ENCODE data around the gene MBP. TPM values are rescaled to one million over a fixed set of nuclear protein-coding genes. Genes with fewer than 3 reads are reported as not detected.

Gene MBP
- total RNA-seq, 1 experiment from 2014 or later = not detected

DNA sequence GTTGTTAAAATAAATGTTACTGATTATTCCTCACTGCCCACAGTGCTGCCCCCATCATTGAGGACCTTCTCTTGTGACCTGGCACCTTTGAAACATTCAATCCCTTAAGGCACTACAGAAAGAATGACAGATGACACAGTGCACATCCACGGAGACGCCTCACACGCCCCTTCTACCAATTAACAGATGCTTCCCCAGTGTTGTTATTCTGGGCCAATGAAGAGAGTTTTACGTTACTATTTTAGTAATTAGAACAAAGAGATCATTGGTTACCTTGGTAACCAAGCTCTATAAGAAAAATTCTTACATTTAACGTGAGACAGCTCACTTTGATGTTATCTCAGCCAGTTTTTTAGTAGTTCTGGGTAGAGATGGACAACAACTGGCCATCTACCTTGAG lies 158.2 kb downstream of the MBP start:
- ChIA-PET CTCF (no interaction called here), POLR2A (ENCODE audit: low non-redundant PET) (no interaction called here)
- no peaks in the 10 kb centered on the region for H3K4me1 ChIP-seq (ENCODE audit: insufficient read depth, low read length, poor library complexity, severe bottlenecking)
- TF ChIP-seq, protein P1, sequence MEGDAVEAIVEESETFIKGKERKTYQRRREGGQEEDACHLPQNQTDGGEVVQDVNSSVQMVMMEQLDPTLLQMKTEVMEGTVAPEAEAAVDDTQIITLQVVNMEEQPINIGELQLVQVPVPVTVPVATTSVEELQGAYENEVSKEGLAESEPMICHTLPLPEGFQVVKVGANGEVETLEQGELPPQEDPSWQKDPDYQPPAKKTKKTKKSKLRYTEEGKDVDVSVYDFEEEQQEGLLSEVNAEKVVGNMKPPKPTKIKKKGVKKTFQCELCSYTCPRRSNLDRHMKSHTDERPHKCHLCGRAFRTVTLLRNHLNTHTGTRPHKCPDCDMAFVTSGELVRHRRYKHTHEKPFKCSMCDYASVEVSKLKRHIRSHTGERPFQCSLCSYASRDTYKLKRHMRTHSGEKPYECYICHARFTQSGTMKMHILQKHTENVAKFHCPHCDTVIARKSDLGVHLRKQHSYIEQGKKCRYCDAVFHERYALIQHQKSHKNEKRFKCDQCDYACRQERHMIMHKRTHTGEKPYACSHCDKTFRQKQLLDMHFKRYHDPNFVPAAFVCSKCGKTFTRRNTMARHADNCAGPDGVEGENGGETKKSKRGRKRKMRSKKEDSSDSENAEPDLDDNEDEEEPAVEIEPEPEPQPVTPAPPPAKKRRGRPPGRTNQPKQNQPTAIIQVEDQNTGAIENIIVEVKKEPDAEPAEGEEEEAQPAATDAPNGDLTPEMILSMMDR (conservative IDR thresholded peaks at IDR 0.05; ENCODE audit: low read depth, low read length) = no peak
- no peak for TF ChIP-seq EZH2 (IDR thresholded peaks at IDR 0.05; ENCODE audit: borderline replicate concordance, low read depth, low read length, poor library complexity, severe bottlenecking)
- H3K9me3 ChIP-seq (ENCODE audit: low read depth, low read length, poor library complexity, severe bottlenecking) = no peaks in the 10 kb centered on the region
- no peak for DNase-seq (ENCODE audit: low spot score)
- no TSS peak for BruUV-seq (replicated peaks)
- no peak overlapping the region for H3K4me3 ChIP-seq (ENCODE audit: low read depth, low read length, poor library complexity, severe bottlenecking)
- intact Hi-C loops (cut with micrococcal nuclease; ENCODE audit: unreplicated experiment) = no loop called here
- no peaks in the 10 kb centered on the region for H3K27me3 ChIP-seq (replicated peaks; ENCODE audit: insufficient read depth, low read depth, low read length, poor library complexity)
- no peaks in the 10 kb centered on the region for H3K36me3 ChIP-seq (ENCODE audit: insufficient read depth, low read length, poor library complexity, severe bottlenecking)
- H3K27ac ChIP-seq (ENCODE audit: low read depth, low read length, poor library complexity, severe bottlenecking) = no peak overlapping the region

DNA sequence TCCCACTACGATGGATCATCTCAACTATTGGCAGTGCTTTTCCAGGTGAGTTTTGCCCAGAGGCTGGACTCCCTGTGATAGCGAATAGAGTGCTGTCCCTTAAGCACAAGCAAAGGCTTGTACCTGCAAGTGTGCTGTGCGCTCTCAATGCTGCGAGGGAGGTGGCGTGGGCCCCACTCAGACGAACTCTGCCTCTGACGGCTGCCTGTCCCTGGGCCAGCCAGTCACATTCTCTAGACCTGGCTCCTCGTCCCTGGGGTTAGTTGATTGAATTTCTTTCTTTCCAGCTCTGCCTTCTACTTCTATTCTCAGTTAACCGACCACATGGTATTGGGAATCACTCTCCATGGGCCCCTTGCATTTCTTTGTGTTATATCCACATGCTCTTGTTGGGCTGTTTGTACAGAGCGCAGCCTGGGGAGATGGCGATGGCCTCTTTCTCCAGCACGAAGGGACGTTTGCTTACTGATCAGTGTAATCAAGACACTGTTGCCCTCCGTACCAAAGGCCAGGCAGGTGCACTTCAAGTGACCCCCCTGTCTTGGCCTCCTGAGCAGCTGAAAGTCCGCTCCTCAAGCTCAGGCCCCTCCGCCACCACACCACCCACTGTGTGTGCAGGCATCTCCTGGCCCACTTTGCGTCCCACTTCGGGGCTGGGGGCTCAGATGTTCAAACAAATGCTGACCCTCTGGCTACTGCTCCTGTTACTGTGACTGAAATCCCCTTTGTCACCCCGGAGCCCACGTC lies 158.9 kb downstream of the MBP start:
- Histone ChIP-seq H3K36me3 (ENCODE audit: insufficient read depth, low read length, poor library complexity, severe bottlenecking) (no peaks in the 10 kb centered on the region), H3K27me3 (replicated peaks; ENCODE audit: insufficient read depth, low read depth, low read length, poor library complexity) (no peaks in the 10 kb centered on the region), H3K27ac (ENCODE audit: low read depth, low read length, poor library complexity, severe bottlenecking) (no peak overlapping the region), H3K4me3 (ENCODE audit: low read depth, low read length, poor library complexity, severe bottlenecking) (no peak overlapping the region), H3K9me3 (ENCODE audit: low read depth, low read length, poor library complexity, severe bottlenecking) (no peaks in the 10 kb centered on the region), H3K4me1 (ENCODE audit: insufficient read depth, low read length, poor library complexity, severe bottlenecking) (no peaks in the 10 kb centered on the region)
- intact Hi-C loops (cut with micrococcal nuclease; ENCODE audit: unreplicated experiment) = no loop called here
- DNase-seq (ENCODE audit: low spot score) = no peak
- ChIA-PET POLR2A (ENCODE audit: low non-redundant PET) (no interaction called here), CTCF (no interaction called here)
- TF ChIP-seq, protein P1 (conservative IDR thresholded peaks at IDR 0.05; ENCODE audit: low read depth, low read length) = no peak
- TF ChIP-seq EZH2 (IDR thresholded peaks at IDR 0.05; ENCODE audit: borderline replicate concordance, low read depth, low read length, poor library complexity, severe bottlenecking) = no peak
- no TSS peak for BruUV-seq (replicated peaks)

DNA sequence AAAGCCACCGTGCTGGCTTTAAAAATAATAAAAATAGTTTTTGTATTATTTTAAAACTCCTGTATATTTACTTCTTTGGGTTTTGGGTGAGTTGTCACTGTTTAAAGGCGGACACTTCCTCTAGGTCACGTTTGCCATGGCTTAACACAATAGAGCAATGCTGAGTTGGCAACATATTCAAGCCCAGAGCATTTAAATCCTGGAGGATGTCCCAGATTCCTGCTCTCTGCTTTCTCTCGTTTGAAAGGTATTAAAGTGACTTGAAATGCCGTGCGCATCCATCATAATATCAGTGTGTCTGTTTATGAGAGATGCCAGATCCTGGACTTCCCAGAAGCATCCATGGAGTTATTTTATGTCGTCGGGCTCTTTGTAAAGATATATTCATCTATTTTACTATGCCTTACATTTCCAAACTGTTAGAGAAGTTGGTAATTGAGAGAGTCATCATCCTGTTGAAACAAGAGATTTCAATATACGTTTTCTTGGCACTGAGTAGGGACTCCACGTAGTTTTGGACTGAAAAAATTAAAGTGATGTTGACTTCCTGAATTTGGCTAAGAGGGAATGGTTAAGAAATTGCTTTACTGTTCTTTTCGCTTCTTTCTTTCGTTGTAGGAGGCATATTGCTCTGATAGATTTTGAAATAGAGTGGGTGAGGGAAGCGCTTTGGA lies 159.6 kb downstream of the MBP start:
- CTCF ChIA-PET = no interaction called here
- no peak overlapping the region for H3K27ac ChIP-seq (ENCODE audit: low read depth, low read length, poor library complexity, severe bottlenecking)
- TF ChIP-seq, protein P1 (conservative IDR thresholded peaks at IDR 0.05; ENCODE audit: low read depth, low read length) = no peak
- TF ChIP-seq EZH2 (IDR thresholded peaks at IDR 0.05; ENCODE audit: borderline replicate concordance, low read depth, low read length, poor library complexity, severe bottlenecking) = no peak
- BruUV-seq (replicated peaks) = no TSS peak
- H3K9me3 ChIP-seq (ENCODE audit: low read depth, low read length, poor library complexity, severe bottlenecking) = no peaks in the 10 kb centered on the region
- intact Hi-C loops (cut with micrococcal nuclease; ENCODE audit: unreplicated experiment) = no loop called here
- H3K4me3 ChIP-seq (ENCODE audit: low read depth, low read length, poor library complexity, severe bottlenecking) = no peak overlapping the region
- POLR2A ChIA-PET (ENCODE audit: low non-redundant PET) = no interaction called here
- no peaks in the 10 kb centered on the region for H3K4me1 ChIP-seq (ENCODE audit: insufficient read depth, low read length, poor library complexity, severe bottlenecking)
- no peaks in the 10 kb centered on the region for H3K36me3 ChIP-seq (ENCODE audit: insufficient read depth, low read length, poor library complexity, severe bottlenecking)
- H3K27me3 ChIP-seq (replicated peaks; ENCODE audit: insufficient read depth, low read depth, low read length, poor library complexity) = no peaks in the 10 kb centered on the region
- DNase-seq (ENCODE audit: low spot score) = no peak
